Measurements from ENCODE around the gene CRACR2B.

The CRACR2B gene

GRCh38 chr11:827146-827896 lies 398 bp upstream of the CRACR2B start:
- no peak for DNase-seq (ENCODE audit: low spot score)

- DNase-seq (ENCODE audit: low spot score), result no peak
Measured at GRCh38 chr11:828506-829175, 922 bp downstream of the CRACR2B start.

GRCh38 chr11:829176-829846 lies 1.6 kb downstream of the CRACR2B start:
- no peak for DNase-seq (ENCODE audit: low spot score)

- no peak for DNase-seq (ENCODE audit: low spot score)
Measured at GRCh38 chr11:829847-830294, 2.2 kb downstream of the CRACR2B start.

- peak; percentile 73 for DNase-seq (ENCODE audit: low spot score)
Measured at GRCh38 chr11:830295-831117, 2.8 kb downstream of the CRACR2B start.

GRCh38 chr11:831118-831864 lies 3.6 kb downstream of the CRACR2B start:
- no peak for DNase-seq (ENCODE audit: low spot score)

- no peak for DNase-seq (ENCODE audit: low spot score)
Measured at GRCh38 chr11:831961-832528, 4.3 kb downstream of the CRACR2B start.

GRCh38 chr11:832529-833113 lies 4.9 kb downstream of the CRACR2B start, which contains the start of gene CD151:
CD151 (plus strand) TSS chr11:832952; CDS start chr11:836070, 3,118 bp downstream.
- peak; percentile 82 for DNase-seq (ENCODE audit: low spot score)

- DNase-seq (ENCODE audit: low spot score), result no peak
Measured at GRCh38 chr11:833114-833791, 5.5 kb downstream of the CRACR2B start.

- DNase-seq (ENCODE audit: low spot score), result no peak
Measured at GRCh38 chr11:833849-834311, 6.2 kb downstream of the CRACR2B start.

- DNase-seq (ENCODE audit: low spot score), result peak; percentile 74
Measured at GRCh38 chr11:834371-835316, 6.9 kb downstream of the CRACR2B start.

GRCh38 chr11:836274-836673 lies 8.6 kb downstream of the CRACR2B start:
- DNase-seq (ENCODE audit: low spot score), result no peak

- no peak for DNase-seq (ENCODE audit: low spot score)
Measured at GRCh38 chr11:836700-837099, 9.0 kb downstream of the CRACR2B start.

GRCh38 chr11:837189-837989 lies 9.7 kb downstream of the CRACR2B start:
- no peak for DNase-seq (ENCODE audit: low spot score)

- DNase-seq (ENCODE audit: low spot score), result no peak
Measured at GRCh38 chr11:837990-838307, 10.2 kb downstream of the CRACR2B start.

GRCh38 chr11:838441-839279 lies 10.9 kb downstream of the CRACR2B start:
- no peak for DNase-seq (ENCODE audit: low spot score)

GRCh38 chr11:839280-839623 lies 11.5 kb downstream of the CRACR2B start:
- DNase-seq (ENCODE audit: low spot score), result no peak
